ENCODE data around the gene SLC12A7. TPM values are rescaled to one million over a fixed set of nuclear protein-coding genes. Genes with fewer than 3 reads are reported as not detected.
A peak's percentile ranks its signal among the peaks of the same experiment; 100 is the strongest.

SLC12A7 gene
- total RNA-seq, 4 donors from 2014 or later: 10.6 to 32.2 (median 18.1) TPM

DNA sequence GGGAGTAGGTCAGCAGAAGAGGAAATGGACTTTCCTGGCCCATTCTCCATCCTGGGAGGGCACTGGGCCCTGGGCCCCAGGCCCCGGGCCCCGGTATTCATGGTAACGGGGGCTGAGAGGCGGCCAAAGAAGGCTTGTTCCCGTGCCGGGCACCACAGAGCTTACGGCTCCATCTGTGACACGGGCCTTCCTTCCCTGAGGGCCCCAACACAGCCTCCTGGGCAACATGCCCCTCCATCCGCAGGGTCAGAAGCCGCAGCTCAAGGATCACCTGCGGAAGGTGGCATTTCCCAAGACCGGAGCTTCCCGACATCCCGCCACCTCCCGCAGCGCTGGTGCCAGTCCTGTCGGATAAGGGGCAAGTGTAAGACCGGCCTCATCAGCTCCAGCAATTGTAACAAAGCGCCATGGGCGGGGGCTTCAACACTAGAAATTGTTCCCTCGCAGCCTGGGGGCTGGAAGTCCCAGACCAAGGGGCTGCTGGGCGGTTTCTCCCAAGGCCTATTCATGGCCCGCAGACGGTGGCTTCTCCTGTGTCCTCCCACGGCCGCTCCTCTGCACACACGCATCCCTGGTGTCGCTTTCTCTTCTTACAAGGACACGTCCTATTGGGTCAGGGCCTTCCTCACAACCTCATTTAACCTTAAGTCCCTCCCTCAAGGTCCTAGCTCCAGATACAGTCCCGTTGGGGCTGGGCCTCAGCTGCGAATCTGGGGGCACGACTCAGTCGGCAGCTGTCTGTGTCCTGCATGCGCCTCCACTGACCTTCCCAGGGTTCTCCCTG is 31.2 kb upstream of the SLC12A7 start:
- intact Hi-C loops (cut with DNase I; ENCODE audit: low total_unique reads): loop anchor here (10.0 kb wide), 1 partner anchor 208 kb away; no protein-coding TSS in a partner anchor

DNA sequence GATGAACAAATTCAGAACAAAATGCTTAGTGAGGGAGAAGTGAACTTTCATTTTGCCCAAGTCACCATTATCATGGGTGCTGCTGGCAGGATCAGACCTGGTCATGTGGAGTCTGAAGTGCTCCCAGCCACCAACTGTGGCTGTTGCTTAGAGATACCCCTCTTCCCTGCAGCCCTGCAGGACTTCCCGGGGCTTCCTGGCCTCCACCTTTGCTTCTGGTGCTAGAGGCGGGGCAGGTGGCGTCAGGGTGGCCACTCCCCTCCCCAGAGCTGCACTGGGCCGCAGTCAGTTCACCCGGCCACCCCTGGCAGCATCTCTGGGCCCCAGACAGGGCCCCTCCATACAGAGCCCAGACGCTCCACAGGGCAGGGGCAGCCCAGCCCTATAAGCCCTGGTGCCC is 30.0 kb upstream of the SLC12A7 start:
- WGBS, 2 donors: 65 to 68% methylated on average over 4 to 5 of the region's 6 CpGs
- DNase-seq (ENCODE audit: low spot score in 2 of 2): no peak
- intact Hi-C loops (cut with DNase I; ENCODE audit: low total_unique reads): loop anchor here (10.0 kb wide), 1 partner anchor 207 kb away; no protein-coding TSS in a partner anchor
- TF ChIP-seq, protein P1, sequence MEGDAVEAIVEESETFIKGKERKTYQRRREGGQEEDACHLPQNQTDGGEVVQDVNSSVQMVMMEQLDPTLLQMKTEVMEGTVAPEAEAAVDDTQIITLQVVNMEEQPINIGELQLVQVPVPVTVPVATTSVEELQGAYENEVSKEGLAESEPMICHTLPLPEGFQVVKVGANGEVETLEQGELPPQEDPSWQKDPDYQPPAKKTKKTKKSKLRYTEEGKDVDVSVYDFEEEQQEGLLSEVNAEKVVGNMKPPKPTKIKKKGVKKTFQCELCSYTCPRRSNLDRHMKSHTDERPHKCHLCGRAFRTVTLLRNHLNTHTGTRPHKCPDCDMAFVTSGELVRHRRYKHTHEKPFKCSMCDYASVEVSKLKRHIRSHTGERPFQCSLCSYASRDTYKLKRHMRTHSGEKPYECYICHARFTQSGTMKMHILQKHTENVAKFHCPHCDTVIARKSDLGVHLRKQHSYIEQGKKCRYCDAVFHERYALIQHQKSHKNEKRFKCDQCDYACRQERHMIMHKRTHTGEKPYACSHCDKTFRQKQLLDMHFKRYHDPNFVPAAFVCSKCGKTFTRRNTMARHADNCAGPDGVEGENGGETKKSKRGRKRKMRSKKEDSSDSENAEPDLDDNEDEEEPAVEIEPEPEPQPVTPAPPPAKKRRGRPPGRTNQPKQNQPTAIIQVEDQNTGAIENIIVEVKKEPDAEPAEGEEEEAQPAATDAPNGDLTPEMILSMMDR (IDR thresholded peaks at IDR 0.05): no peak
- TF ChIP-seq POLR2A (IDR thresholded peaks at IDR 0.05): no peak
- no peak overlapping the region for H3K4me3 ChIP-seq (ENCODE audit: low read depth, poor library complexity, severe bottlenecking)

More for the DNA sequence above, 31.2 kb upstream of the SLC12A7 start:
- H3K4me3 ChIP-seq (ENCODE audit: low read depth, poor library complexity, severe bottlenecking): no peak overlapping the region
- 90 to 91% methylated on average over 30 to 34 of the region's 34 CpGs for WGBS, 2 donors
- no peak for DNase-seq (ENCODE audit: low spot score in 2 of 2)
- no peak for TF ChIP-seq POLR2A (IDR thresholded peaks at IDR 0.05)
- TF ChIP-seq, protein P1 (IDR thresholded peaks at IDR 0.05): no peak

DNA sequence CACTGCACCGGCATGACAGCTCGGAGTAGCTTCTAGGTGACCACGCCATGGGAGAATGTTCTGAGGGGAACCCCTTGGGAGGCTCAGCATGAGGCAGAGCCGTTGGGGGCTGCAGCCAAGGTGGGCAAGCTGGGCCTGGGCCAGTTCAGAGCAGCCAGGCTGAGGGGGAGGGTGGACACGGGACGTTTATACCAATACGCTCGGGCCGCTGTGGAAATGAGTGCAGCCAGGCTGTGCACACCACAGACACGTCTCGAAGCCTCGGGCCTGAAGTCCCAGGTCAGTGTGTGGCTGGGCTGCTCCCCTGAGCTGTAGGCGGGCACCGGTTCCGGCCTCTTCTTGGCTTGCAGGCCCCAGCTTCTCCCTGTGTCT is 28.9 kb upstream of the SLC12A7 start:
- intact Hi-C loops (cut with DNase I; ENCODE audit: low total_unique reads): loop anchor here (10.0 kb wide), 1 partner anchor 206 kb away; no protein-coding TSS in a partner anchor
- DNase-seq (ENCODE audit: low spot score in 2 of 2): no peak
- 69 to 73% methylated on average over 12 to 15 of the region's 15 CpGs for whole genome bisulfite sequencing, 2 donors
- TF ChIP-seq, protein P1 (IDR thresholded peaks at IDR 0.05): no peak
- TF ChIP-seq POLR2A (IDR thresholded peaks at IDR 0.05): no peak
- H3K4me3 ChIP-seq (ENCODE audit: low read depth, poor library complexity, severe bottlenecking): no peak overlapping the region

- TF ChIP-seq, protein P1 (IDR thresholded peaks at IDR 0.05): peak in 1 of 3 donors; percentile 36
- TF ChIP-seq POLR2A (IDR thresholded peaks at IDR 0.05): no peak
- intact Hi-C loops (cut with DNase I; ENCODE audit: low total_unique reads): loop anchor here (10.0 kb wide), 1 partner anchor 205 kb away; no protein-coding TSS in a partner anchor
- DNase-seq (ENCODE audit: low spot score in 2 of 2): peak; percentile 64 to 95
- 23 to 26% methylated on average over 20 to 21 of the region's 23 CpGs for WGBS, 2 donors
- no peak overlapping the region for H3K4me3 ChIP-seq (ENCODE audit: low read depth, poor library complexity, severe bottlenecking)
Measured at GRCh38 chr5:1140171-1140817, 28.4 kb upstream of the SLC12A7 start.

DNA sequence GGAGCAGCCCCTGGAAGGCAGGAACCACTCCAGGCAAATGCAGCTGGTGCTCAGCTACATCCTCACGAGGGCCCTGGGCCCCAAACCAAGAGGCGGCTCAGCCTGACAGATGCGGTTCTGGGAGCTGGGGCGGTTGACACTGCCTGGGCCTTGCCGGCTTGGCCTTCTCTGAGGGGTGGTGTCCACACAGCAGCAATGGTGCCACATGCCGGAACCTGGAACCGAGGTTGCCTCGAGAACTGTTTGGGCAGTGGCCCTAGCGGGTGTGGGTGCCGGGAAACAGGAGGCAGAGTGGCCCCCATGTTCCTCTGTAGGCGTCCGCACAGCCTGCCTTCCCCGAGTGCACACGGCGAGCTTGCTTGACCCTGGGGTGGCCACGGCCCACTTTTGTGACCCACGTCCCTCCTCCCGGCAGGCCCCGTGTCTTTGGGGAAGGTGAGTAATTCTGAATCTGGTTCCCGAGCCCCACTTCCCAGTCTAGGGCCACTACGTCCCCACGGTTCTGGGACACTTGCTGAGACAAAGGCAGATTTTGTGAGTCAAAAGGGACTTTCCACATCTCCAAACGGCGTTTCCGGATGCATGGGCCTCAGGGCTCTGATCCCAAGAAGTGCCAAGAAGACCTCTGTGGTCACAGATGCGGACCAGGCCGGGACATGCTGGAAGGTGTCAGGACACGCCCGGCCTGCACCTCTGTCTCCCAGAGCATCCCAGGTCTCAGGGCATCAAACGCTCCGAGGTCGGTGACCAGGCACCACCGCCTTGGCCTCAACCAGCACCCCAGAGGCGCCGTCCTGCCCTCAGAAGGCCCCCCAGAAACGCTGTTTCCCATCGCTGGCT is 27.7 kb upstream of the SLC12A7 start:
- intact Hi-C loops (cut with DNase I; ENCODE audit: low total_unique reads): loop anchor here (10.0 kb wide), 1 partner anchor 205 kb away; no protein-coding TSS in a partner anchor
- WGBS, 2 donors: 70 to 72% methylated on average over 32 to 34 of the region's 37 CpGs
- no peak for TF ChIP-seq POLR2A (IDR thresholded peaks at IDR 0.05)
- TF ChIP-seq, protein P1 (IDR thresholded peaks at IDR 0.05): no peak
- no peak overlapping the region for H3K4me3 ChIP-seq (ENCODE audit: low read depth, poor library complexity, severe bottlenecking)
- no peak for DNase-seq (ENCODE audit: low spot score in 2 of 2)
